B cell (primary cell): ENCODE data around the gene PRKAR1A. TPM values are rescaled to one million over a fixed set of nuclear protein-coding genes. Genes with fewer than 3 reads are reported as not detected.

Experiments used
- ATAC-seq: fragments of 200-7000 bp; cut with Tn5 transposase; one replicate; pipeline ENCODE4 v1.10.0; 2021; ENCODE audit warnings: low read depth, mild to moderate bottlenecking, moderate number of reproducible peaks, moderate library complexity
- CTCF ChIA-PET: fragments of 350-600 bp; sonication (Branson Sonifier 250); formaldehyde crosslinking; loops from one replicate; lab custom pipeline; 2021; ENCODE audit warnings: antibody characterized with exemption, inconsistent platforms; lab: Charles Lee
- POLR2A ChIA-PET: fragments of 350-600 bp; sonication (Branson Sonifier 250); formaldehyde crosslinking; loops from one replicate; lab custom pipeline; 2021; ENCODE audit warnings: antibody characterized with exemption; lab: Charles Lee
- DNase-seq: peaks from one replicate; pipeline ENCODE4 v3.0.0; 2013
- H2AFZ ChIP-seq: 2 replicates; pipeline ENCODE4 v1.6.1; 2012; ENCODE audit warnings: mild to moderate bottlenecking, low read depth, low read length; ENCODE audit not compliant: insufficient read depth, poor library complexity, severe bottlenecking
- H3K27ac ChIP-seq, 2 donors: 1 replicate in 1 of 2; 2 replicates in 1 of 2; pipeline ENCODE4 v1.5.1; 2012 to 2013; ENCODE audit warnings: low read length in 2 of 2, mild to moderate bottlenecking in 2 of 2, moderate library complexity in 1 of 2
- H3K27me3 ChIP-seq, 4 experiments: fragments of 200-600 bp in 1 of 4; sonication (generic) in 1 of 4; replicated peaks in 1 of 4; 1 replicate in 2 of 4; 2 replicates in 2 of 4; pipeline versions ENCODE4 v1.6.1 to v1.7.0; 2013 to 2016; ENCODE audit warnings: low read length in 3 of 4, mild to moderate bottlenecking in 2 of 4, mixed read lengths in 1 of 4, moderate library complexity in 1 of 4; ENCODE audit not compliant: insufficient read depth in 4 of 4, control insufficient read depth in 3 of 4; ENCODE audit errors: control extremely low read depth in 1 of 4
- H3K36me3 ChIP-seq, 2 experiments: replicated peaks in 1 of 2; 1 replicate in 1 of 2; 2 replicates in 1 of 2; pipeline versions ENCODE4 v1.6.1 to v1.7.1; 2013; ENCODE audit warnings: low read length in 1 of 2; ENCODE audit not compliant: insufficient read depth in 2 of 2, control insufficient read depth in 1 of 2; ENCODE audit errors: control extremely low read depth in 1 of 2, extremely low read depth in 1 of 2
- H3K4me1 ChIP-seq, 2 donors: fragments of 200-600 bp in 1 of 2; sonication (generic) in 1 of 2; 1 replicate in 1 of 2; 2 replicates in 1 of 2; pipeline versions ENCODE4 v1.5.1 to v1.6.1; 2013 to 2017; ENCODE audit warnings: low read length in 2 of 2; ENCODE audit not compliant: control insufficient read depth in 2 of 2, insufficient read depth in 2 of 2
- H3K4me2 ChIP-seq: replicated peaks from 2 replicates; pipeline ENCODE3; 2012; ENCODE audit warnings: mild to moderate bottlenecking, low read depth, low read length; ENCODE audit not compliant: poor library complexity, severe bottlenecking
- H3K4me3 ChIP-seq, 5 experiments: fragments of 200-600 bp in 1 of 5; sonication (generic) in 1 of 5; 1 replicate in 3 of 5; 2 replicates in 2 of 5; pipeline versions ENCODE4 v1.5.1 to v1.7.0; 2011 to 2016; ENCODE audit warnings: low read length in 4 of 5, mild to moderate bottlenecking in 4 of 5, low read depth in 2 of 5, control low read depth in 1 of 5, moderate library complexity in 1 of 5; ENCODE audit not compliant: insufficient read depth in 1 of 5; ENCODE audit errors: control extremely low read depth in 1 of 5, extremely low read depth in 1 of 5
- H3K79me2 ChIP-seq: fragments of 200-600 bp; sonication (generic); one replicate; pipeline ENCODE4 v1.6.0; 2016; ENCODE audit warnings: low read length; ENCODE audit not compliant: control insufficient read depth, insufficient read depth
- H3K9ac ChIP-seq: fragments of 200-600 bp; sonication (generic); 2 replicates; pipeline ENCODE4 v1.6.1; 2017; ENCODE audit warnings: mild to moderate bottlenecking, low read length, moderate library complexity
- H3K9me3 ChIP-seq, 3 donors: one replicate each; pipeline versions ENCODE4 v1.6.1 to v1.7.1; 2013; ENCODE audit warnings: low read length in 2 of 3; ENCODE audit not compliant: control insufficient read depth in 2 of 3, insufficient read depth in 1 of 3; ENCODE audit errors: control extremely low read depth in 1 of 3
- H4K20me1 ChIP-seq: 2 replicates; pipeline ENCODE4 v1.6.0; 2012; ENCODE audit warnings: mild to moderate bottlenecking, low read length; ENCODE audit not compliant: insufficient read depth, control insufficient read depth, poor library complexity, severe bottlenecking
- H3K27ac Mint-ChIP-seq: one replicate; pipeline ENCODE4 v1.8.0; 2021; ENCODE audit warnings: mixed read lengths
- H3K27me3 Mint-ChIP-seq: one replicate; pipeline ENCODE4 v1.8.0; 2021; ENCODE audit warnings: mixed read lengths
- H3K4me1 Mint-ChIP-seq: one replicate; pipeline ENCODE4 v1.8.0; 2021; ENCODE audit warnings: mixed read lengths
- H3K4me3 Mint-ChIP-seq: one replicate; pipeline ENCODE4 v1.8.0; 2021; ENCODE audit warnings: mixed read lengths
- H3K9me3 Mint-ChIP-seq: one replicate; pipeline ENCODE4 v1.8.0; 2022; ENCODE audit warnings: mixed read lengths; ENCODE audit not compliant: insufficient read depth
- CTCF ChIP-seq: fragments of 200-600 bp; IDR thresholded peaks from one replicate; pipeline ENCODE4 v1.8.0; 2022; ENCODE audit warnings: antibody characterized with exemption, mild to moderate bottlenecking
- EZH2 ChIP-seq: IDR thresholded peaks from 2 replicates; pipeline ENCODE4 v1.6.1; 2012; ENCODE audit warnings: borderline replicate concordance, low read depth, mild to moderate bottlenecking, moderate library complexity, low read length; ENCODE audit not compliant: insufficient read depth, poor library complexity, severe bottlenecking
- WGBS: methylation state at CpG from one replicate; pipeline ENCODE4 v1.1.5; 2013; ENCODE audit warnings: missing lambda C conversion rate; ENCODE audit not compliant: insufficient coverage; 5-methylcytosine and 5-hydroxymethylcytosine counted together
- intact Hi-C: fragments of 100-400 bp; cut with micrococcal nuclease; formaldehyde crosslinking; loops from one replicate; pipeline ENCODE4 v1.10.0; 2022
- polyA plus RNA-seq: library from polyadenylated mRNA; depleted of rRNA; stranded (reverse); fragments of >200 nt; gene quantifications from 2 replicates; pipeline ENCODE4 v1.2.3, GENCODE V29; 2012
- total RNA-seq, 2 donors: library from RNA; stranded (reverse); fragments of 120-200 nt in 1 of 2; gene quantifications; 1 replicate in 1 of 2; 2 replicates in 1 of 2; pipeline versions ENCODE4 v1.2.3 to v1.2.4, GENCODE V29; 2013 to 2022

The PRKAR1A gene
- total and polyA plus RNA-seq, 2 donors (not counting 1 experiment from before 2014, with no cell fraction given): 63.1 to 296 TPM

GRCh38 chr17:68540981-68541380, 28.8 kb downstream of the PRKAR1A start:
- CTCF ChIA-PET: no interaction called here
- POLR2A ChIA-PET: interaction anchor here (0.6 kb wide), 1 partner anchor 221 kb away, joined by 5 read pairs; no protein-coding TSS in a partner anchor
- Histone ChIP-seq H3K4me1 (peaks cover 0 to 15% of the 10 kb centered on the region in 2 donors), H3K9ac (no peak overlapping the region), H3K27ac (no peak overlapping the region), H3K79me2 (no peaks in the 10 kb centered on the region), H3K4me2 (no peak overlapping the region), H3K9me3 (no peaks in the 10 kb centered on the region), H4K20me1 (no peaks in the 10 kb centered on the region), H2AFZ (no peak overlapping the region), H3K36me3 (peaks cover 0 to 16% of the 10 kb centered on the region in 2 experiments), H3K4me3 (no peak overlapping the region), H3K27me3 (no peaks in the 10 kb centered on the region)
- Mint-ChIP-seq H3K27me3 (no peaks in the 10 kb centered on the region), H3K27ac (no peak overlapping the region), H3K4me3 (no peak overlapping the region), H3K9me3 (no peaks in the 10 kb centered on the region), H3K4me1 (peaks cover 16% of the 10 kb centered on the region)
- WGBS: 93% methylated on average over 6 of the region's 8 CpGs
- no peak for TF ChIP-seq CTCF
- no peak for TF ChIP-seq EZH2
- DNase-seq: no peak
- ATAC-seq: no peak
- intact Hi-C loops: no loop called here

GRCh38 chr17:68541816-68542215, 29.6 kb downstream of the PRKAR1A start:
- ATAC-seq: no peak
- Histone ChIP-seq H3K27ac (no peak overlapping the region), H3K79me2 (no peaks in the 10 kb centered on the region), H3K4me2 (no peak overlapping the region), H3K36me3 (peaks cover 0 to 9% of the 10 kb centered on the region in 2 experiments), H2AFZ (no peak overlapping the region), H3K4me1 (peaks cover 0 to 15% of the 10 kb centered on the region in 2 donors), H3K9me3 (no peaks in the 10 kb centered on the region), H3K4me3 (no peak overlapping the region), H3K27me3 (no peaks in the 10 kb centered on the region), H4K20me1 (no peaks in the 10 kb centered on the region), H3K9ac (no peak overlapping the region)
- TF ChIP-seq EZH2 (no peak), CTCF (no peak)
- peaks cover 16% of the 10 kb centered on the region for H3K4me1 Mint-ChIP-seq
- H3K9me3 Mint-ChIP-seq: no peaks in the 10 kb centered on the region
- H3K27ac Mint-ChIP-seq: no peak overlapping the region
- no peak overlapping the region for H3K4me3 Mint-ChIP-seq
- DNase-seq: no peak
- ChIA-PET POLR2A (no interaction called here), CTCF (no interaction called here)
- H3K27me3 Mint-ChIP-seq: no peaks in the 10 kb centered on the region
- intact Hi-C loops: no loop called here
- 95% methylated on average over 5 of the region's 6 CpGs for WGBS
